HL-60 (cell line): ENCODE results near the gene CRTC1.

Experiments used
- DNase-seq, 2 experiments: peaks; one replicate each; pipeline ENCODE4 v3.0.0-alpha.2; 2010 to 2020; ENCODE audit warnings: low read depth in 1 of 2, low spot score in 1 of 2
- H3K27ac ChIP-seq: fragments of 250-450 bp; sonication (Bioruptor Pico); replicated peaks from 2 replicates; pipeline ENCODE4 v1.5.1; 2020; ENCODE audit warnings: mild to moderate bottlenecking, moderate library complexity
- H3K27me3 ChIP-seq: fragments of 250-450 bp; sonication (Bioruptor Pico); 2 replicates; pipeline ENCODE4 v1.5.1; 2021; ENCODE audit warnings: mild to moderate bottlenecking, moderate library complexity; ENCODE audit not compliant: insufficient read depth, poor library complexity, severe bottlenecking
- H3K4me3 ChIP-seq: replicated peaks from 2 replicates; pipeline ENCODE4 v1.5.1; 2011; ENCODE audit warnings: mild to moderate bottlenecking, control low read depth, low read length; ENCODE audit not compliant: insufficient read depth
- CTCF ChIP-seq: IDR thresholded peaks from one replicate; pipeline ENCODE4 v1.5.1; 2011; ENCODE audit warnings: low read length, control low read depth, inconsistent platforms; ENCODE audit not compliant: insufficient read depth
- GABPA ChIP-seq: IDR thresholded peaks from 2 replicates; pipeline ENCODE4 v1.6.1; 2012; ENCODE audit warnings: low read depth
- POLR2AphosphoS5 ChIP-seq: IDR thresholded peaks from 2 replicates; pipeline ENCODE4 v1.6.1; 2012; ENCODE audit warnings: low read depth
- SPI1 ChIP-seq: IDR thresholded peaks from 2 replicates; pipeline ENCODE4 v1.6.1; 2012; ENCODE audit warnings: low read depth, mild to moderate bottlenecking, borderline replicate concordance
- TF ChIP-seq, protein P1 (sequence below): IDR thresholded peaks from 2 replicates; pipeline ENCODE4 v1.6.1; 2012; ENCODE audit warnings: low read depth; ENCODE audit not compliant: insufficient replicate concordance

The CRTC1 gene

GRCh38 chr19:18704054-18704453 lies 20.6 kb downstream of the CRTC1 start:
- Histone ChIP-seq H3K27ac (no peak overlapping the region), H3K27me3 (no peaks in the 10 kb centered on the region), H3K4me3 (no peak overlapping the region)
- DNase-seq, result no peak
- TF ChIP-seq, protein P1, sequence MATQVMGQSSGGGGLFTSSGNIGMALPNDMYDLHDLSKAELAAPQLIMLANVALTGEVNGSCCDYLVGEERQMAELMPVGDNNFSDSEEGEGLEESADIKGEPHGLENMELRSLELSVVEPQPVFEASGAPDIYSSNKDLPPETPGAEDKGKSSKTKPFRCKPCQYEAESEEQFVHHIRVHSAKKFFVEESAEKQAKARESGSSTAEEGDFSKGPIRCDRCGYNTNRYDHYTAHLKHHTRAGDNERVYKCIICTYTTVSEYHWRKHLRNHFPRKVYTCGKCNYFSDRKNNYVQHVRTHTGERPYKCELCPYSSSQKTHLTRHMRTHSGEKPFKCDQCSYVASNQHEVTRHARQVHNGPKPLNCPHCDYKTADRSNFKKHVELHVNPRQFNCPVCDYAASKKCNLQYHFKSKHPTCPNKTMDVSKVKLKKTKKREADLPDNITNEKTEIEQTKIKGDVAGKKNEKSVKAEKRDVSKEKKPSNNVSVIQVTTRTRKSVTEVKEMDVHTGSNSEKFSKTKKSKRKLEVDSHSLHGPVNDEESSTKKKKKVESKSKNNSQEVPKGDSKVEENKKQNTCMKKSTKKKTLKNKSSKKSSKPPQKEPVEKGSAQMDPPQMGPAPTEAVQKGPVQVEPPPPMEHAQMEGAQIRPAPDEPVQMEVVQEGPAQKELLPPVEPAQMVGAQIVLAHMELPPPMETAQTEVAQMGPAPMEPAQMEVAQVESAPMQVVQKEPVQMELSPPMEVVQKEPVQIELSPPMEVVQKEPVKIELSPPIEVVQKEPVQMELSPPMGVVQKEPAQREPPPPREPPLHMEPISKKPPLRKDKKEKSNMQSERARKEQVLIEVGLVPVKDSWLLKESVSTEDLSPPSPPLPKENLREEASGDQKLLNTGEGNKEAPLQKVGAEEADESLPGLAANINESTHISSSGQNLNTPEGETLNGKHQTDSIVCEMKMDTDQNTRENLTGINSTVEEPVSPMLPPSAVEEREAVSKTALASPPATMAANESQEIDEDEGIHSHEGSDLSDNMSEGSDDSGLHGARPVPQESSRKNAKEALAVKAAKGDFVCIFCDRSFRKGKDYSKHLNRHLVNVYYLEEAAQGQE, result no peak
- TF ChIP-seq SPI1, result no peak
- no peak for TF ChIP-seq CTCF
- no peak for TF ChIP-seq POLR2AphosphoS5

DNA sequence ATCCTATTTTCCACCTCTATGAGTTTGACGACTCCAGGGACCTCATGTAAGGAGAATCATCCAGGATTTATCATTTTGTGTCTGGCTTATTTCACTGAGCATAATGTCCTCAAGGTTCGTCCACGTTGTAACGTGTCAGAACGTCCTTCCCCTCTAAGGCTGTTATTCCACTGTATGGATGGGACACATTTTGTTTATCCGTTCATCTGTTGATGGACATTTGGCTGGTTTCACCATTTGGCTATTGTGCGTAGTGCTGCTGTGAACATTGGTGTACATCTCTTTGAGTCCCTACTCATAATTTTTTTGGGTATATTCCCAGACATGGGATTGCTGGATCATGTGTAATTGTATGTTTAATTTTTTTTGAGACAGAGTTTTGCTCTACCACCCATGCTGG lies 21.5 kb downstream of the CRTC1 start:
- no peak for TF ChIP-seq POLR2AphosphoS5
- no peak for TF ChIP-seq SPI1
- Histone ChIP-seq H3K27ac (no peak overlapping the region), H3K4me3 (no peak overlapping the region), H3K27me3 (no peaks in the 10 kb centered on the region)
- DNase-seq, result no peak

- no peak overlapping the region for H3K4me3 ChIP-seq
- TF ChIP-seq GABPA (no peak), CTCF (no peak), SPI1 (no peak), POLR2AphosphoS5 (no peak)
- TF ChIP-seq, protein P1, result no peak
- H3K27ac ChIP-seq, result no peak overlapping the region
- H3K27me3 ChIP-seq, result no peaks in the 10 kb centered on the region
- no peak for DNase-seq
Observed at GRCh38 chr19:18708452-18709231, 25.2 kb downstream of the CRTC1 start.

- DNase-seq, result no peak
- TF ChIP-seq, protein P1, result no peak
- TF ChIP-seq CTCF (no peak), POLR2AphosphoS5 (no peak), SPI1 (no peak), GABPA (no peak)
- H3K27me3 ChIP-seq, result no peaks in the 10 kb centered on the region
- no peak overlapping the region for H3K4me3 ChIP-seq
- H3K27ac ChIP-seq, result no peak overlapping the region
Observed at GRCh38 chr19:18709546-18709945, 26.1 kb downstream of the CRTC1 start.
